DMS79 (cell line): ENCODE measurements around the gene POLDIP2.

ENCODE experiments used
- DNase-seq: peaks from one replicate; lab custom pipeline; 2025; lab: John Stamatoyannopoulos, UW

The POLDIP2 gene

DNA sequence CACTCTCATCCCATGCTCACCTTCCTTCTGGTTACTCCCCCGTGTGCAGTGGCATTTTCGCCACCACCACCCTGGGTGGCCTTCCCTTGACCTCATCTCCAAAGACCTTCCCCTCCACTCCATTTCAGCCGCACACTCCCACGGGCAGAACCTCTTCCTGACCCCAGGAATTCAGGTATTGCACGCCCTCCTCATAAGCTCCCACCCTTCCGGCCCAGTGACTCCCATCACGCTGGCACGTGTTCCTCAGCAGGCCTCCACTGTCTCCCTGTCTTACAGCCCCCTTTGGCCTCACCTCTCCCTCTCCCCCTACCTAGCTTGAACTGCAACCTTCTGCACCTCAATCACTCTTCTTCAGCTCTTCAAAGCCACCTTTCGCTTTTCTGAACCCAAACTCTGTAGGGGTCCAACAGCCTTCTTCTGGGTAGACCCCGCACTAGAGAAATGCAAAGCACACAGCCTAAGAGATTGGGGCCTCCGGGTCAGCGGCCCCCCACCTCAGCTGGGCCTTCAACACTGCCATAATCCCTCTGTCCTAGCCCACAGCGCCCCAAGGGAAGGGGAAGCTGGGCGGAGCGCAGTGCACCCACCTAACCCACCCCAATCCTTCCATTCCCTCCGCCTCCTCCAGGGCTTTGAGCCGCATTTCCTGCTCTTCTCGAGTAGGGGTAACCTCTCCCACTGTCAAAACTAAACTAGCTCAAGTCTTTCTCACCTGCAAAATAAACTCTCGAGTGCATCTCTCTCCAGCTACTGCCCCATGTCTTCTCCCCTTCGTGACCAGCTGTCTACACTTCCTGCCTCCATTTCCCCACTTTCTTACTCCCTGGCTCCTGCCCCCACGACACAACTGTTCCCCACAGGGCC is 40.0 kb downstream of the POLDIP2 start:
- no peak for DNase-seq

DNA sequence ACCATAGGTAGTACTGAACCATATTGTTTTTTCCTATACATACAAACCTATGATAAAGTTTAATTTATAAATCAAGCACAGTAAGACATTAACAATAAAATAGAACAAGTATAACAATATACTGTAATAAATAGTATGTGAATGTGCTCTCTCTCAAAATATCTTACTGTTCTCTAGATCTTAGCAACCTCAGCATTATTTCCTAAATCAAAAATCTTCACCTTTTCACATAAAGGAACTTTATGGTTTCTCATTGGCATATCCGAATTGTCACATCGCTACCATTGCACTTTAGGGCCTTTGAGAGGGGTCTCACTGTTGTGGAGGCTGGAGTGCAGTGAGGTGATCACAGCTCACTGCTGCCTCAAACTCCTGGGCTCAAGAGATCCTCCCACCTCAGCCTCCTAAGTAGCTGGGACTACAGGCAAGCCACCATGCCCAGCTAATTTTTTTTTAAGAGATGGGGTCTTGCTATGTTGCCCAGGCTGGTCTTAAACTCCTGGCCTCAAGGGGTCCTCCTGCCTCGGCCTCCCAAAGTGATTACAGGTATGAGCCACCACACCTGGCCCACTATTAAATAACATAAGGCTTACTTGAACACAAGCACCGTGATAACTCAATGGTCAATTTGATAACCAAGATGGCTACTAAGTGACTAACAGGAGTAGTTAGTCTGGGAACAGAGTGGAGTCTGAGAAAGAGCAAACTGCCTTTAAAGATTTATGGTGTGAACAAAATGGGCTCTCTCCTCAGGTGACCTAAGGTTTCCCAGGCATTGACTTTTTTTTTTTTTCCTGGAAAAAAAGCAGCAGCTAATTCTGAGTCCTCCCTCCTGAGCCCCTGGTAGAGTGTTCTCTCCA is 41.3 kb downstream of the POLDIP2 start:
- DNase-seq: no peak

DNA sequence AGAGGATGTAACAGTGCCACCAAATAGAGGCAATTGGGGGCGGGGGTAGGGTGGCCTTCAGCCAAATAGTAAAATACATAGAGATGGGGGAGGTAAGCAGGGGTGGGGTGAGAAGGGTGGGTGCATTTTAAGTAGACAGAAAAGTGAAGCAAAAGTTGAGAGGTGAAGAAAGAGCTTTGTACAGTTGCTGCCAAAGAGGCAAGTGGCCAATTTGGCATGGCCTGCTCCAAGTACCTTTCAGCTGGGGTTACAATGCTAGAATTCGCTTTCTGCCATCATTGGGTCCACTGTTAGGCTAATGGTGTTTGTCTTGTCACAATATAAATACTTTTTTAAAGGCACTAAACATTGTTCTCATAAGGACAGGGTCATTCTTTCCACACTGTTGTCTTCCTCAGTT is 43.5 kb downstream of the POLDIP2 start:
- DNase-seq: no peak

DNA sequence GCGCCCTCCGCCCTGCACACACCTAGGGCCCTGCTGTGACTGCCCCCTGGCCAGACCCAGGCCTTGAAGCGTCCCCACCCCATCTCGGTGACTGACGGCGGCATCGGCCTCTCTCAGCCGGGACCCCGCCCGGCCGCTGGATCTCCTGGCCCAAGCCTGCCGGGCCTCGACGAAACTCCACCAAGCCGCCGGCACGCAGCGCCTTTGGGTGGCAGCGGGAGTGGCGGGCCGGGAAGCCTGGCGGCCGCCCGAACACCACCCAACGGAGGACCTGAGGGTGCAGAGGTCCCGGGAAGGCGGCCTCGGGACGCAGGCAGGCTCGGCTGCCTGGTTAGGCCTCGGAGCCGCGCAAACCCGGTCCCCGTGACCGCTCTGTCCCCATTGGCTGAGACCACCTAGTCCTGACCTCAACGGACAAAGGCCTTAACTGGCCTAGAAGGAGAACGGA is 50.3 kb downstream of the POLDIP2 start:
- DNase-seq: no peak

DNA sequence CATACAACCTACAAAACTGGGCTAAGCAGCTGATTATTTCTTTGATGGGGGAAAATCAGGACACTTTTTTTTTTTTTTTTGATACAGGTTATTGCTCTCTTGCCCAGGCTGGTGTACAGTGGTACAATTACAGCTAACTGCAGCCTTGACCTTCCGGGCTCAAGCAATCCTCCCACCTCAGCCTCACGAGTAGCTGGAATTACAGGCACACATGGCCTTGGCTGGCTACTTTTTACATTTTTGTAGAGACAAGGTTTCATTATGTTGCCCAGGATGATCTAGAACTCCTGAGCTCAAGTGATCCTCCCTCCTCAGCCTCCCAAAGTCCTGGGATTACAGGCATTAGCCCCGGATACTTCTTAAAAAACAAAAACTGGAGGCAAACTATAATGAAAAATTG is 58.9 kb downstream of the POLDIP2 start:
- no peak for DNase-seq
